Measurements from ENCODE around the gene C16orf78. TPM values are rescaled to one million over a fixed set of nuclear protein-coding genes. Genes with fewer than 3 reads are reported as not detected.

C16orf78 gene
- total and polyA plus RNA-seq, 11 donors: not detected

- intact Hi-C loops (cut with DNase I): no loop called here
- no peaks in the 10 kb centered on the region for H3K36me3 ChIP-seq
- no peaks in the 10 kb centered on the region for H3K4me1 ChIP-seq
- H3K27ac ChIP-seq: no peak overlapping the region
- TF ChIP-seq CTCF (IDR thresholded peaks at IDR 0.05) (no peak), POLR2A (IDR thresholded peaks at IDR 0.05) (no peak)
- peaks cover 0 to 5% (median 0%) of the 10 kb centered on the region in 9 donors for H3K27me3 ChIP-seq
- H3K9me3 ChIP-seq: peaks cover 0 to 7% (median 0%) of the 10 kb centered on the region in 12 donors
- DNase-seq (no peak), ATAC-seq (no peak)
- no peak overlapping the region for H3K4me3 ChIP-seq
- 80 to 89% (median 87%) methylated on average over 9 of the region's 9 CpGs for WGBS, 4 donors
Observed at GRCh38 chr16:49431040-49431439, 57.4 kb downstream of the C16orf78 start.

- H3K36me3 ChIP-seq: no peaks in the 10 kb centered on the region
- intact Hi-C loops (cut with DNase I): no loop called here
- H3K27me3 ChIP-seq: peaks cover 0 to 5% (median 0%) of the 10 kb centered on the region in 9 donors
- 73 to 85% (median 84%) methylated on average over 9 to 11 of the region's 11 CpGs for WGBS, 4 donors
- ATAC-seq (no peak), DNase-seq (no peak)
- TF ChIP-seq CTCF (IDR thresholded peaks at IDR 0.05) (no peak), POLR2A (IDR thresholded peaks at IDR 0.05) (no peak)
- H3K27ac ChIP-seq: no peak overlapping the region
- H3K4me1 ChIP-seq: no peaks in the 10 kb centered on the region
- no peak overlapping the region for H3K4me3 ChIP-seq
- peaks cover 0 to 7% (median 0%) of the 10 kb centered on the region in 12 donors for H3K9me3 ChIP-seq
Observed at GRCh38 chr16:49431591-49432290, 58.1 kb downstream of the C16orf78 start.

- no peak for DNase-seq
- WGBS, 4 donors: 90 to 98% (median 95%) methylated on average over 6 of the region's 6 CpGs
- ATAC-seq: no peak
Observed at GRCh38 chr16:49434733-49435132, 61.1 kb downstream of the C16orf78 start.

More at GRCh38 chr16:49434733-49435132, 61.1 kb downstream of the C16orf78 start:
- Histone ChIP-seq H3K9me3 (no peaks in the 10 kb centered on the region), H3K27ac (no peak overlapping the region), H3K4me3 (no peak overlapping the region), H3K4me1 (peaks cover 0 to 4% (median 0%) of the 10 kb centered on the region in 12 donors), H3K36me3 (no peaks in the 10 kb centered on the region), H3K27me3 (peaks cover 0 to 5% (median 0%) of the 10 kb centered on the region in 9 donors)
- intact Hi-C loops (cut with DNase I): loop anchor here in 1 of 10 donors (5.0 kb wide), 1 partner anchor 423 kb away; the partner anchor contains the start of gene ZNF423
- TF ChIP-seq CTCF (IDR thresholded peaks at IDR 0.05) (no peak), POLR2A (IDR thresholded peaks at IDR 0.05) (no peak)

Data from heart left ventricle (tissue), 16 donors.